HepG2 (cell line): ENCODE results near the gene POLDIP3. TPM values are rescaled to one million over a fixed set of nuclear protein-coding genes. Genes with fewer than 3 reads are reported as not detected.

Experiments used
- AGO1 ChIP-seq: fragments of 200-400 bp; formaldehyde crosslinking; IDR thresholded peaks from 2 replicates; pipeline ENCODE4 v1.6.1; 2017; ENCODE audit warnings: mild to moderate bottlenecking, low read depth, low read length, moderate library complexity; ENCODE audit not compliant: poor library complexity, severe bottlenecking
- FOXP4 ChIP-seq: sonication (generic); formaldehyde crosslinking; IDR thresholded peaks from 2 replicates; pipeline ENCODE4 v1.4.0; 2020; ENCODE audit warnings: missing genetic modification reagents
- KDM6A ChIP-seq: IDR thresholded peaks from 2 replicates; pipeline ENCODE4 v1.6.1; 2016; ENCODE audit warnings: low read depth
- PAX8 ChIP-seq: sonication (generic); formaldehyde crosslinking; IDR thresholded peaks from 2 replicates; pipeline ENCODE4 v1.8.0; 2022; ENCODE audit warnings: mild to moderate bottlenecking, missing genetic modification reagents, borderline replicate concordance
- PHF5A ChIP-seq: IDR thresholded peaks from one replicate; pipeline ENCODE4 v1.6.1; 2018; ENCODE audit warnings: low read depth, missing genetic modification reagents; ENCODE audit not compliant: unreplicated experiment
- POLR2A ChIP-seq, 2 experiments: IDR thresholded peaks; 2 replicates each; pipeline ENCODE4 v1.6.1; 2011; ENCODE audit warnings: low read depth in 2 of 2, low read length in 2 of 2, mild to moderate bottlenecking in 1 of 2, moderate library complexity in 1 of 2; ENCODE audit not compliant: insufficient read depth in 1 of 2
- PTBP1 ChIP-seq: fragments of 200-400 bp; formaldehyde crosslinking; IDR thresholded peaks from 2 replicates; pipeline ENCODE4 v1.6.1; 2018; ENCODE audit warnings: low read length, low read depth; ENCODE audit not compliant: poor library complexity, severe bottlenecking
- SIX1 ChIP-seq: sonication (generic); formaldehyde crosslinking; IDR thresholded peaks from 2 replicates; pipeline ENCODE4 v1.4.0; 2020; ENCODE audit warnings: missing genetic modification reagents, borderline replicate concordance
- TBX2 ChIP-seq: sonication (generic); formaldehyde crosslinking; IDR thresholded peaks from 2 replicates; pipeline ENCODE4 v1.5.0; 2020; ENCODE audit warnings: missing genetic modification reagents, mild to moderate bottlenecking, borderline replicate concordance
- ZMAT5 ChIP-seq: sonication (generic); formaldehyde crosslinking; IDR thresholded peaks from 2 replicates; pipeline ENCODE4 v1.5.0; 2020; ENCODE audit warnings: mild to moderate bottlenecking, low read depth, missing genetic modification reagents, borderline replicate concordance
- ZNF224 ChIP-seq: sonication (generic); formaldehyde crosslinking; IDR thresholded peaks from 2 replicates; pipeline ENCODE4 v1.5.0; 2020; ENCODE audit warnings: mild to moderate bottlenecking, missing genetic modification reagents
- ZNF605 ChIP-seq: sonication (generic); formaldehyde crosslinking; IDR thresholded peaks from 2 replicates; pipeline ENCODE4 v1.8.0; 2022; ENCODE audit warnings: mild to moderate bottlenecking, missing genetic modification reagents
- ZNF775 ChIP-seq: sonication (generic); formaldehyde crosslinking; IDR thresholded peaks from 2 replicates; pipeline ENCODE4 v1.4.0; 2020; ENCODE audit warnings: missing genetic modification reagents, mild to moderate bottlenecking, moderate library complexity, borderline replicate concordance
- ZSCAN31 ChIP-seq: sonication (generic); formaldehyde crosslinking; IDR thresholded peaks from 2 replicates; pipeline ENCODE4 v1.5.0; 2020; ENCODE audit warnings: low read depth, mild to moderate bottlenecking, missing genetic modification reagents
- polyA plus RNA-seq, 8 experiments: library from polyadenylated mRNA; depleted of rRNA in 3 of 8; stranded (reverse) in 7 of 8; unstranded in 1 of 8; fragments of >200 nt; fragmentation: Illumina TruSeq in 4 of 8; extraction: Trizol in 4 of 8; gene quantifications; 2 replicates each; pipeline versions ENCODE4 v1.2.1 to v1.2.3, GENCODE V29; 2011 to 2016; ENCODE audit warnings: low read depth in 4 of 8, missing spikeins in 1 of 8, mixed read lengths in 1 of 8; ENCODE audit not compliant: insufficient read depth in 1 of 8
- total RNA-seq, 5 experiments: library from RNA; depleted of rRNA; stranded (reverse); fragments of >200 nt; fragmentation: Illumina TruSeq; extraction: Trizol; gene quantifications; 2 replicates each; pipeline ENCODE4 v1.2.3, GENCODE V29; 2016; ENCODE audit warnings: low read depth in 1 of 5
- TF ChIP-seq, protein P1 (sequence below): sonication (generic); formaldehyde crosslinking; IDR thresholded peaks from 2 replicates; pipeline ENCODE4 v1.5.1; 2020; ENCODE audit warnings: mild to moderate bottlenecking, moderate library complexity, missing genetic modification reagents
- TF ChIP-seq, protein P2 (sequence below): sonication (generic); formaldehyde crosslinking; IDR thresholded peaks from 2 replicates; pipeline ENCODE4 v1.4.0; 2020; ENCODE audit warnings: missing genetic modification reagents, mild to moderate bottlenecking, borderline replicate concordance
- TF ChIP-seq, protein P3 (sequence below): sonication (generic); formaldehyde crosslinking; IDR thresholded peaks from 2 replicates; pipeline ENCODE4 v1.4.0; 2020; ENCODE audit warnings: missing genetic modification reagents, borderline replicate concordance

Gene POLDIP3
- total and polyA plus RNA-seq, 2 of the 13 experiments (the other 11 are each of a cell fraction or from before 2014, with no cell fraction given), result 45.8 to 47.4 TPM

GRCh38 chr22:42648368-42649245 lies 33.9 kb upstream of the POLDIP3 start (continued):
- no peak for TF ChIP-seq PAX8 (CRISPR knock-in tag)
- TF ChIP-seq, protein P1, sequence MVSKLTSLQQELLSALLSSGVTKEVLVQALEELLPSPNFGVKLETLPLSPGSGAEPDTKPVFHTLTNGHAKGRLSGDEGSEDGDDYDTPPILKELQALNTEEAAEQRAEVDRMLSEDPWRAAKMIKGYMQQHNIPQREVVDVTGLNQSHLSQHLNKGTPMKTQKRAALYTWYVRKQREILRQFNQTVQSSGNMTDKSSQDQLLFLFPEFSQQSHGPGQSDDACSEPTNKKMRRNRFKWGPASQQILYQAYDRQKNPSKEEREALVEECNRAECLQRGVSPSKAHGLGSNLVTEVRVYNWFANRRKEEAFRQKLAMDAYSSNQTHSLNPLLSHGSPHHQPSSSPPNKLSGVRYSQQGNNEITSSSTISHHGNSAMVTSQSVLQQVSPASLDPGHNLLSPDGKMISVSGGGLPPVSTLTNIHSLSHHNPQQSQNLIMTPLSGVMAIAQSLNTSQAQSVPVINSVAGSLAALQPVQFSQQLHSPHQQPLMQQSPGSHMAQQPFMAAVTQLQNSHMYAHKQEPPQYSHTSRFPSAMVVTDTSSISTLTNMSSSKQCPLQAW (CRISPR knock-in tag), result peak; percentile 73; the same call in 1 of the 2 replicates
- peak; percentile 86 for TF ChIP-seq KDM6A
- peak; percentile 65; the same call in 1 of the 2 replicates for TF ChIP-seq SIX1 (CRISPR knock-in tag)
- peak; percentile 9; the same call in 1 of the 2 replicates for TF ChIP-seq ZSCAN31 (CRISPR knock-in tag)
- peak; percentile 18; the same call in 1 of the 2 replicates for TF ChIP-seq ZNF224
- no peak for TF ChIP-seq ZNF605
- no peak for TF ChIP-seq PHF5A (CRISPR knock-in tag)
- peak; percentile 74 for TF ChIP-seq FOXP4
- TF ChIP-seq, protein P2, sequence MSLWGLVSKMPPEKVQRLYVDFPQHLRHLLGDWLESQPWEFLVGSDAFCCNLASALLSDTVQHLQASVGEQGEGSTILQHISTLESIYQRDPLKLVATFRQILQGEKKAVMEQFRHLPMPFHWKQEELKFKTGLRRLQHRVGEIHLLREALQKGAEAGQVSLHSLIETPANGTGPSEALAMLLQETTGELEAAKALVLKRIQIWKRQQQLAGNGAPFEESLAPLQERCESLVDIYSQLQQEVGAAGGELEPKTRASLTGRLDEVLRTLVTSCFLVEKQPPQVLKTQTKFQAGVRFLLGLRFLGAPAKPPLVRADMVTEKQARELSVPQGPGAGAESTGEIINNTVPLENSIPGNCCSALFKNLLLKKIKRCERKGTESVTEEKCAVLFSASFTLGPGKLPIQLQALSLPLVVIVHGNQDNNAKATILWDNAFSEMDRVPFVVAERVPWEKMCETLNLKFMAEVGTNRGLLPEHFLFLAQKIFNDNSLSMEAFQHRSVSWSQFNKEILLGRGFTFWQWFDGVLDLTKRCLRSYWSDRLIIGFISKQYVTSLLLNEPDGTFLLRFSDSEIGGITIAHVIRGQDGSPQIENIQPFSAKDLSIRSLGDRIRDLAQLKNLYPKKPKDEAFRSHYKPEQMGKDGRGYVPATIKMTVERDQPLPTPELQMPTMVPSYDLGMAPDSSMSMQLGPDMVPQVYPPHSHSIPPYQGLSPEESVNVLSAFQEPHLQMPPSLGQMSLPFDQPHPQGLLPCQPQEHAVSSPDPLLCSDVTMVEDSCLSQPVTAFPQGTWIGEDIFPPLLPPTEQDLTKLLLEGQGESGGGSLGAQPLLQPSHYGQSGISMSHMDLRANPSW, result 0 out of 2 replicates have a peak, but pooled peaks have one; percentile 33
- peak; percentile 41 for TF ChIP-seq AGO1
- TF ChIP-seq, protein P3, sequence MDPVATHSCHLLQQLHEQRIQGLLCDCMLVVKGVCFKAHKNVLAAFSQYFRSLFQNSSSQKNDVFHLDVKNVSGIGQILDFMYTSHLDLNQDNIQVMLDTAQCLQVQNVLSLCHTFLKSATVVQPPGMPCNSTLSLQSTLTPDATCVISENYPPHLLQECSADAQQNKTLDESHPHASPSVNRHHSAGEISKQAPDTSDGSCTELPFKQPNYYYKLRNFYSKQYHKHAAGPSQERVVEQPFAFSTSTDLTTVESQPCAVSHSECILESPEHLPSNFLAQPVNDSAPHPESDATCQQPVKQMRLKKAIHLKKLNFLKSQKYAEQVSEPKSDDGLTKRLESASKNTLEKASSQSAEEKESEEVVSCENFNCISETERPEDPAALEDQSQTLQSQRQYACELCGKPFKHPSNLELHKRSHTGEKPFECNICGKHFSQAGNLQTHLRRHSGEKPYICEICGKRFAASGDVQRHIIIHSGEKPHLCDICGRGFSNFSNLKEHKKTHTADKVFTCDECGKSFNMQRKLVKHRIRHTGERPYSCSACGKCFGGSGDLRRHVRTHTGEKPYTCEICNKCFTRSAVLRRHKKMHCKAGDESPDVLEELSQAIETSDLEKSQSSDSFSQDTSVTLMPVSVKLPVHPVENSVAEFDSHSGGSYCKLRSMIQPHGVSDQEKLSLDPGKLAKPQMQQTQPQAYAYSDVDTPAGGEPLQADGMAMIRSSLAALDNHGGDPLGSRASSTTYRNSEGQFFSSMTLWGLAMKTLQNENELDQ, result no peak
- peak; percentile 86; the same call in 1 of the 2 replicates for TF ChIP-seq TBX2 (CRISPR knock-in tag)
- TF ChIP-seq PTBP1, result peak; percentile 60
- peak; percentile 65 to 69 for TF ChIP-seq POLR2A (IDR thresholded peaks at IDR 0.05; ENCODE audit: insufficient read depth in 1 of 2, low read depth in 2 of 2, low read length in 2 of 2)
- TF ChIP-seq ZMAT5, result no peak
- TF ChIP-seq ZNF775 (CRISPR knock-in tag), result no peak
